Spleen (tissue), 11 donors: ENCODE results near the gene TLE1. TPM values are rescaled to one million over a fixed set of nuclear protein-coding genes. Genes with fewer than 3 reads are reported as not detected.
A peak's percentile ranks its signal among the peaks of the same experiment; 100 is the strongest.

Experiments
- DNase-seq: peaks from one replicate; pipeline ENCODE4 v3.0.0-alpha.2; 2020
- H3K27ac ChIP-seq, 8 donors: fragments of 200-600 bp; sonication (generic) in 7 of 8; 1 replicate in 4 of 8; 2 replicates in 4 of 8; pipeline versions ENCODE4 v1.5.0 to v1.8.0; 2016 to 2021; ENCODE audit warnings: inconsistent platforms in 4 of 8, mild to moderate bottlenecking in 4 of 8, moderate library complexity in 1 of 8
- H3K27me3 ChIP-seq, 7 donors: fragments of 200-600 bp; sonication (generic) in 6 of 7; replicated peaks in 1 of 7; 1 replicate in 4 of 7; 2 replicates in 3 of 7; pipeline versions ENCODE4 v1.5.0 to v1.8.0; 2016 to 2021; ENCODE audit warnings: inconsistent platforms in 3 of 7, mild to moderate bottlenecking in 1 of 7
- H3K36me3 ChIP-seq, 6 donors: fragments of 200-600 bp; sonication (generic) in 5 of 6; 1 replicate in 4 of 6; 2 replicates in 2 of 6; pipeline versions ENCODE4 v1.5.0 to v1.8.0; 2016 to 2021; ENCODE audit warnings: inconsistent platforms in 2 of 6
- H3K4me1 ChIP-seq, 6 donors: fragments of 200-600 bp; sonication (generic) in 5 of 6; 1 replicate in 3 of 6; 2 replicates in 3 of 6; pipeline versions ENCODE4 v1.5.0 to v1.8.0; 2016 to 2021; ENCODE audit warnings: inconsistent platforms in 3 of 6
- H3K4me3 ChIP-seq, 8 donors: fragments of 200-600 bp; sonication (generic) in 7 of 8; 1 replicate in 4 of 8; 2 replicates in 4 of 8; pipeline versions ENCODE4 v1.5.0 to v1.8.0; 2016 to 2021; ENCODE audit warnings: inconsistent platforms in 4 of 8, mild to moderate bottlenecking in 4 of 8, moderate library complexity in 2 of 8
- H3K9me3 ChIP-seq, 8 donors: fragments of 200-600 bp; sonication (generic) in 7 of 8; 1 replicate in 4 of 8; 2 replicates in 4 of 8; pipeline versions ENCODE4 v1.5.0 to v1.8.0; 2016 to 2021; ENCODE audit warnings: inconsistent platforms in 4 of 8
- POLR2A ChIP-seq, 3 donors: fragments of 450-650 bp; IDR thresholded peaks; one replicate each; pipeline ENCODE4 v1.5.1; 2017; ENCODE audit warnings: antibody characterized with exemption in 3 of 3, mild to moderate bottlenecking in 1 of 3
- POLR2AphosphoS5 ChIP-seq, 3 donors: sonication (generic); formaldehyde crosslinking; IDR thresholded peaks; one replicate each; pipeline ENCODE4 v1.5.1; 2017; ENCODE audit warnings: antibody characterized with exemption in 3 of 3
- WGBS, 5 donors: extraction: QIAGEN DNeasy Blood & Tissue Kit in 3 of 5; methylation state at CpG; one replicate each; pipeline versions ENCODE4 v1.1.5 to v1.1.7; 2013 to 2018; 5-methylcytosine and 5-hydroxymethylcytosine counted together
- intact Hi-C: fragments of 100-400 bp; cut with DNase I; formaldehyde crosslinking; loops from one replicate; pipeline ENCODE4 v1.15.0; 2023; ENCODE audit warnings: low total_unique reads
- polyA plus RNA-seq, 3 donors: library from polyadenylated mRNA; stranded (reverse); fragments of 200-250 nt; gene quantifications; one replicate each; pipeline ENCODE4 v1.2.1, GENCODE V29; 2013
- total RNA-seq, 7 donors: library from RNA; depleted of rRNA in 3 of 7; stranded (reverse); fragments of >200 nt in 3 of 7; fragmentation: NEBNext Ultra II Directional in 4 of 7; extraction: Animal tissue kit (Norgen Biotek cat#: 25700) in 4 of 7; gene quantifications; one replicate each; pipeline versions ENCODE4 v1.1.0 to v1.2.1, GENCODE V29; 2016 to 2021
- TF ChIP-seq, protein P1 (sequence below), 11 experiments: fragments of 200-600 bp in 7 of 11; fragments of 450-650 bp in 4 of 11; sonication (generic) in 4 of 11; IDR thresholded peaks in 8 of 11; conservative IDR thresholded peaks in 3 of 11; 1 replicate in 7 of 11; 2 replicates in 4 of 11; pipeline versions ENCODE4 v1.4.0 to v1.8.0; 2016 to 2021; ENCODE audit warnings: antibody characterized with exemption in 11 of 11, inconsistent platforms in 4 of 11, mild to moderate bottlenecking in 1 of 11
- donor health status: healthy with polysubstance abuse.
- donor health status: DM: no; HTN: no; CAD: no; lungs with moderate emphysema.
- donor health status: DM: no; HTN: no; CAD: no.
- donor health status: Bipolar disorder and iron deficiency.
- donor health status: healthy.
- donor health status: DM: no; HTN: no; CAD: no.
- donor health status: DM: yes; HTN: yes; CAD: no.

Gene TLE1
- total and polyA plus RNA-seq, 10 donors = 34.7 to 110 (median 60.2) TPM

DNA sequence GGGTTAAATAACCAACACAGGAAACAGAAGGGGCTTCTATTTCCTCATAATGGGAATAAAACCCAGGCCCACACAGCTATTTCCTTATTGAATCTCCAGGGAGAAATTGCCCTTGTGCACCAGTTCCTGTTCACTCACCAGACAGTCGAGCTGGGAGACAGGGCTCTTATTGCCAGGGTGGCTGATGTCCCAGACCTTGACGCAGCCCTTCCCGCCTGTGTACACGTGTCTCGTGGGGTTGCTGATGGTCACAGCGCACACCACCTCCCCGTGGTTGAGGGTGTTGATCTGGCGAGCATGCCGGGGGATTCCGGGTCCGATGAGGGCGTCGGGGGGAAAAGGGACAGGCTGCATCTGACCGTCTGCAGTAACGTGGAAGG lies 96.5 kb downstream of the TLE1 start:
- Histone ChIP-seq H3K27me3 (no peaks in the 10 kb centered on the region), H3K36me3 (peaks cover 0 to 71% (median 32%) of the 10 kb centered on the region in 6 donors), H3K4me1 (peaks cover 12 to 70% (median 48%) of the 10 kb centered on the region in 6 donors), H3K4me3 (no peak overlapping the region), H3K9me3 (peaks cover 0 to 4% (median 0%) of the 10 kb centered on the region in 8 donors), H3K27ac (peak overlapping the region in 7 of 8 donors; percentile 40 to 61 (median 55))
- intact Hi-C loops = loop anchor here (10.0 kb wide), 2 partner anchors 68 to 92 kb away; partner anchors contain the start of gene TLE1
- DNase-seq = peak; percentile 86
- TF ChIP-seq POLR2AphosphoS5 (IDR thresholded peaks at IDR 0.05) = peak; percentile 66 to 80 (median 71)
- TF ChIP-seq POLR2A (IDR thresholded peaks at IDR 0.05) = no peak
- TF ChIP-seq, protein P1, sequence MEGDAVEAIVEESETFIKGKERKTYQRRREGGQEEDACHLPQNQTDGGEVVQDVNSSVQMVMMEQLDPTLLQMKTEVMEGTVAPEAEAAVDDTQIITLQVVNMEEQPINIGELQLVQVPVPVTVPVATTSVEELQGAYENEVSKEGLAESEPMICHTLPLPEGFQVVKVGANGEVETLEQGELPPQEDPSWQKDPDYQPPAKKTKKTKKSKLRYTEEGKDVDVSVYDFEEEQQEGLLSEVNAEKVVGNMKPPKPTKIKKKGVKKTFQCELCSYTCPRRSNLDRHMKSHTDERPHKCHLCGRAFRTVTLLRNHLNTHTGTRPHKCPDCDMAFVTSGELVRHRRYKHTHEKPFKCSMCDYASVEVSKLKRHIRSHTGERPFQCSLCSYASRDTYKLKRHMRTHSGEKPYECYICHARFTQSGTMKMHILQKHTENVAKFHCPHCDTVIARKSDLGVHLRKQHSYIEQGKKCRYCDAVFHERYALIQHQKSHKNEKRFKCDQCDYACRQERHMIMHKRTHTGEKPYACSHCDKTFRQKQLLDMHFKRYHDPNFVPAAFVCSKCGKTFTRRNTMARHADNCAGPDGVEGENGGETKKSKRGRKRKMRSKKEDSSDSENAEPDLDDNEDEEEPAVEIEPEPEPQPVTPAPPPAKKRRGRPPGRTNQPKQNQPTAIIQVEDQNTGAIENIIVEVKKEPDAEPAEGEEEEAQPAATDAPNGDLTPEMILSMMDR (IDR thresholded peaks at IDR 0.05 in 8 of 11, conservative IDR thresholded peaks at IDR 0.05 in 3 of 11) = no peak
- 23 to 43% (median 29%) methylated on average over 15 of the region's 15 CpGs for WGBS, 5 donors

DNA sequence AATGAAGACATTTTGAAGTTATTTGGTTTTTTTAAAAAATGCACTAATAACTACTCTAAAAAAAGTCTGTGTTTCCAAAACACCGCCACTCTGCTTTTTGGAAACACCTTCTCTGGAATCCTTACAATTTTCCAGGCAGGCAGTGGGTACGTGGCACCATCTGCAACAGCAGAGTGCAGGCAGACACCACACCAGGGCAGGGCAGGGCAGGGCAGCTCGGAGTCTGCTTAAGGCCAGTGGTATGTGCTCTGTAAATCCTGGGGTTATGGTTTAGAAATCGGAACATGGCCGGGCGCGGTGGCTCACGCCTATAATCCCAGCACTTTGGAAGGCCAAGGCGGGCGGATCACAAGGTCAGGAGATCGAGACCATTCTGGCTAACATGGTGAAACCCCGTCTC lies 97.6 kb downstream of the TLE1 start:
- 84 to 97% (median 92%) methylated on average over 9 to 12 of the region's 12 CpGs for WGBS, 5 donors
- H3K27ac ChIP-seq = peak overlapping the region in 1 of 8 donors; percentile 55
- peaks cover 0 to 4% (median 0%) of the 10 kb centered on the region in 8 donors for H3K9me3 ChIP-seq
- H3K4me1 ChIP-seq = peaks cover 8 to 59% (median 39%) of the 10 kb centered on the region in 6 donors
- H3K4me3 ChIP-seq = no peak overlapping the region
- intact Hi-C loops = loop anchor here (10.0 kb wide), 2 partner anchors 67 to 93 kb away; partner anchors contain the start of gene TLE1
- DNase-seq = no peak
- H3K27me3 ChIP-seq = no peaks in the 10 kb centered on the region
- TF ChIP-seq, protein P1 (IDR thresholded peaks at IDR 0.05 in 8 of 11, conservative IDR thresholded peaks at IDR 0.05 in 3 of 11) = no peak
- TF ChIP-seq POLR2A (IDR thresholded peaks at IDR 0.05) (no peak), POLR2AphosphoS5 (IDR thresholded peaks at IDR 0.05) (no peak)
- peaks cover 0 to 79% (median 32%) of the 10 kb centered on the region in 6 donors for H3K36me3 ChIP-seq

DNA sequence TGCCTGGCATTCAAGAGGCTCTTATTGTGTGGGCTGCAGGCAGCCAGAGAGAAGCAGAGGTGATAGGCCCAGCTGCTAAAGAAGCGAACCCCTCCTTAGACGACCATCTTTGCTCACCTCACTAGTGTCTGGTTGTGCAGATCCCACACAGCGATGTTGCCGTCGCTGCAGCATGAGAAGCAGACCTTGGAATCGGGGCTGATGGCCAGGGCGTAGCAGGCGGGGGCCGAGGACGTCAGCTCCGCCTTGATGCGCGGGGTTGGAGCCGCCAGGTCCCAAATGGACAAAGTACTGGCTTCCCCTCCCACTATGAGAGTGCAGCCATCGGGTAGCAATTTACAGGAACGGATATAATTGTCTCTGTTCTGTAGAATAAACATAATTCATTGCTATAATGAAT lies 98.7 kb downstream of the TLE1 start:
- peaks cover 0 to 82% (median 34%) of the 10 kb centered on the region in 6 donors for H3K36me3 ChIP-seq
- H3K4me1 ChIP-seq = peaks cover 0 to 48% (median 31%) of the 10 kb centered on the region in 6 donors
- H3K4me3 ChIP-seq = no peak overlapping the region
- DNase-seq = no peak
- peaks cover 0 to 4% (median 0%) of the 10 kb centered on the region in 8 donors for H3K9me3 ChIP-seq
- H3K27ac ChIP-seq = no peak overlapping the region
- TF ChIP-seq POLR2AphosphoS5 (IDR thresholded peaks at IDR 0.05) = peak in 2 of 3 donors; percentile 26 to 43
- TF ChIP-seq, protein P1 (IDR thresholded peaks at IDR 0.05 in 8 of 11, conservative IDR thresholded peaks at IDR 0.05 in 3 of 11) = no peak
- intact Hi-C loops = loop anchor here (10.0 kb wide), 2 partner anchors 66 to 94 kb away; partner anchors contain the start of gene TLE1
- 90 to 96% (median 95%) methylated on average over 16 of the region's 16 CpGs for WGBS, 5 donors
- no peaks in the 10 kb centered on the region for H3K27me3 ChIP-seq

DNA sequence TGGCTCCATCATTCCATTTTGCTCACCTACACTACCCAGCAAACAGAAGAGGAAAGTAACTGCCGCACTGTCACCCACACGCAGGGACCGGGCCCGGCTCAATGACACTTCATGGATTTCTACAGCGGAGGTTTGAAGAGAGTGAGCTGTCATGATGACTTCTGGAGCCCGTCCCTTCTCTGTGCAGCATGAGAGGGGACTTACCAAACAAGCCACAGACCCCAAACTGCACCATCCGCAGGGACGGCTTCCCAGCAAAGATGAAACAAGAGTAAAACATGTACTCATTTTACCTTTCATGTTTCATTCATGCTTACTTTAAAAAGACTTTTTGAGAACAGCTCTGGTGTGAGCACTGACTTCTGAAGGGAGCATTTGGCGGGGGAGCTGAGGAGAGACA lies 99.5 kb downstream of the TLE1 start:
- no peak overlapping the region for H3K4me3 ChIP-seq
- H3K4me1 ChIP-seq = peaks cover 0 to 42% (median 32%) of the 10 kb centered on the region in 6 donors
- H3K27ac ChIP-seq = no peak overlapping the region
- intact Hi-C loops = loop anchor here (10.0 kb wide), 2 partner anchors 65 to 95 kb away; partner anchors contain the start of gene TLE1
- no peaks in the 10 kb centered on the region for H3K27me3 ChIP-seq
- DNase-seq = no peak
- 87 to 92% (median 88%) methylated on average over 9 of the region's 9 CpGs for WGBS, 5 donors
- H3K9me3 ChIP-seq = peaks cover 0 to 4% (median 0%) of the 10 kb centered on the region in 8 donors
- TF ChIP-seq POLR2A (IDR thresholded peaks at IDR 0.05) (no peak), POLR2AphosphoS5 (IDR thresholded peaks at IDR 0.05) (no peak)
- TF ChIP-seq, protein P1 (IDR thresholded peaks at IDR 0.05 in 8 of 11, conservative IDR thresholded peaks at IDR 0.05 in 3 of 11) = no peak
- peaks cover 0 to 83% (median 34%) of the 10 kb centered on the region in 6 donors for H3K36me3 ChIP-seq
